CD4-positive, alpha-beta T cell treated with Interleukin-12 subunit alpha and Interleukin-12 subunit beta, for 1 hour (primary cell): Measurements from ENCODE around the gene SPHK2.
"Not testable (repeated sequence)": the region's sequence is repeated elsewhere in the genome, so short reads cannot be mapped to it uniquely, and the experiment has no call there.

Experiments used
- DNase-seq: peaks from one replicate; pipeline ENCODE4 v3.0.0-alpha.2; 2020

Gene SPHK2

DNA sequence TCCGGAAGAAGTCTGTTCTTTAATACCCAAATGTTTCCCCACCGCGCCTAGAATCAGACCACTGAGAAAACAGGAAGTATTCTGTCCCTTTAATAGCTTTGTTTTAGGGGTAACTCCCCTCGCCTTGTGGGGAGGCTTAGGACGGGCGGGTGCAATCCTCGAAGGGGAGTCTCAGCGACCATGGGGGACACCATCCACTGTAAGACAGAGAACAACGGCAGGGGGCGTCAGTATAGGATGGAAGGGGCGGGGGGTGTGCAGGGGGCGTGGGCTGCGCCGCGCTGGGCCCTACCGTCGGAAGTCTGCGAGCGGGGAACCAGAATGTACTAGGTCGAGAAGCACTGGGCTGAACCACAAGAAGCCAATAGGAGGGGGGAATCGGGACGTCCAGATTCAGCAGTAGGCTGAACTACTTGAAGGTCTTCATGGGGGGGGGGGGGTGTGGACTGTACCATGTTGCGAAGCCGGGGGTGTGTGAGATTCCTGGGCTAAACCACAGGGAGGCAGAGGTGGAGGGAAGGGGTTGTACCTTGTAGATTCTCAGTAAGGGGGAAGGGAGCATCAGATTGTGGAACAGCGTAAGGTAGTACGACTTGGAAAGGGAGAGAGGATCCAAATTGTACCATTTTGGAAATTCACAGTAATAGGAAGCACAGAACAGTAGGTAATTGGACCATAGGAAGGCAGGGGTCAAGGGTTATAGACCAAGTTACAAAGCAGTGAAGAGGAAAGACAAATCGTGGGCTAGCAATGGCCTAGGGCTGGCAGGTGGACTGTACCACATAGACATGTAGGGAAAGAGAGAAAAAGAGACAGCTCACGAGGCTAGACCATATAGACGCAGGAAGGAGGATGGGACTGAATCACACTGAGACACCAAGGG lies 18.9 kb downstream of the SPHK2 start:
- DNase-seq: peak; percentile 93

DNA sequence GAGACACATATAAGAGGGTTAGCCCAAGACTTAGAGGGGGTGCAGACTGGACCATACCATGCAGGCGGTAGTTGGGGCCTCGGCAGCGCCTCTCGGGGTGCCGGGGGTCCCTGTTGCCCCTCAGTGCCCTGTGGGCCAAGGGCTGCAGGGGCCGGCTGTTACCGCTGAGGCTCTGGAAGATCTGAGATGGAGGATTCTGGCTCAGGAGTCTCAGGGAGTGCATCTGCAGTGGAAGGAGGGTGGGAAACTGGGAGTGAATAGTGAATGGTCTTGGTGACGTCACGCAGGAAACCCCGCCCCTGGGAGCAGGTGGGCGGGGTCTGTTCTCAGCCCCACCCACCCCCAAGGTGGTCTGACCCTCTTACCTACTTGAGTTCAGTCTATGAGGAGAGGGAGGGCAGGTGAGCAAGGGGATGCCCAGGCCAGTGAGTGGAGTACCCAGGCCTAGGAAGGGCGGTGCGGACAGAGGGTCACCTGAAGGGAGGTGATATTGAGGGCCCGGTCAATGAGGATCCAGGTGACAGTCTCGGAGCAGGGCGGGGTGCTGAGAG lies 19.6 kb downstream of the SPHK2 start:
- DNase-seq: no peak

DNA sequence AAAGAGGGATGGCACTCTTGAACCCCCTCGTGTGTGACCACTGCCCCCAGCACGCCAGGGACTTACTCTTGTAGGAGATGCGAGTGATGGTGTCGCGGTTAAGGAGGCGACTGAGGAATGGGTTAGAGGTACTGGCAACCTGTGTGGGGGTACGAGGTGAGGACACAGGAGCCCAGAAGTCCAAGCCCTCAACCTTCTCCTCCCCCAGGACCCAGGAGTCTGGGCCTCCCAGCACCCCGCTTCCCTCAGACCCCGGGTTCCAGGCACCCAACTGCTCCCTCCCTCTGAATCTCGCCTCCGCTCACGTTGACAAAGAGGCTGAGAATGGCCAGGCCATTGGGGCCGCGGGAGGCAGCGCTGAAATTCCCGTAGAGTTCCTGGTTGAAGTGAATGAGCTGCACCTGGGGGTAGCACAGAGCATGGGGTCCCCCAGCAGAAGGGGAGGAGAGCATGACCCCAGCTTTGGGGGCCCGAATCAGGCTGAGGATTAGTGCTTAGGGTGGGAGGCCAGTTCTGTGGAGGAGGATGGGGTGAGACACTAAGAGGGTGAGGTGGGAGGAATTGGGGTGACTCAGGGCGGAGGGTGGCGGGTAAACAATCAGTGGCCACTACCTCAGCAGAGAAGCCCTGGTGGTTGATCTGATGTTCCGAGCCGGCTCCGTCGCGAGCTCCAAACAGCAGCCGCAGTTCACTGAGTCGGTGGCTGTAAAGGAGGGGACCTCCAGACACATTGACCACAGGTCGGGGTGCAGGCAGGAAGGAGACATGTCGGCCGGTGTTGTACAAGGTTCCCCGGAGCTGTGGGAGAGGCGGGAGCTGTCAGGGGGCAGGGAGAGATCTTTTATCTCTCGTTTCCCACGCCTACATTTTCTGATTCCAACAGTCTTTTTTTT lies 20.4 kb downstream of the SPHK2 start:
- peak; percentile 57 for DNase-seq

DNA sequence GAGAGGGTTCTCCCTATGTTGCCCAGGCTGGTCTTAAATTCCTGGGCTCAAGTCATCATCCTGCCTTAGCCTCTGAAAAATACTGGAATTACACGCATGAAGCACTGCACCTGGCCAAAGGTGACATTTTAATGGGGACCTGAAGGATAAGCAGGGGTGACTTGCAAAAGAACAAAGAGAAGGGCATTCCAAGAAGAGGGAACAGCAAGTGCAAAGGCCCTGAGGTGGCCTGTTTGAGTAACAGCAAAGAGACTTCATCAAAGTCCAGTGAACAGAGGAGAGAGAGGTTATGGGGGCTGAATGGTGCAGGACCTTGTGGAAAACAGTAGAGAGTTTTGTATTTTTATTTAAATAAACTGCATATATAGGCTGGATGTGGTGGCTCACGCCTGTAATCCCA lies 22.5 kb downstream of the SPHK2 start:
- DNase-seq: no peak

DNA sequence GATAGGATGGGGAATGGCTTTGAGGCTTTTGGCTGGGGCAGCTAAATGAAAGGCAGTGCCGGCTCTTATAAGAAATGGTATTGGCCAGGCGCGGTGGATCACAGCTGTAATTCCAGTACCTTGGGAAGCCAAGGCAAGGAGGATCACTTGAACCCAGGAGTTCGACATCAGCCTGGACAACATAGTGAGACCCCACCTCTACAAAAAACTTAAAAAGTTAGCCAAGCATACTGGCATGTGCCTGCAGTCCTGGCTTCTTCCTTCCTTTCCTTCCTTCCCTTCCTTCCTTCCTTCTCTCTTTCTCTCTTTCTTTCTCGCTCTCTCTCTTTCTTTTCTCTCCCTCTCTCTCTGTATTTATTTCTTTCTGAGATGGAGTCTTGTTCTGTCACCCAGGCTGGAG lies 23.6 kb downstream of the SPHK2 start:
- DNase-seq: no peak

DNA sequence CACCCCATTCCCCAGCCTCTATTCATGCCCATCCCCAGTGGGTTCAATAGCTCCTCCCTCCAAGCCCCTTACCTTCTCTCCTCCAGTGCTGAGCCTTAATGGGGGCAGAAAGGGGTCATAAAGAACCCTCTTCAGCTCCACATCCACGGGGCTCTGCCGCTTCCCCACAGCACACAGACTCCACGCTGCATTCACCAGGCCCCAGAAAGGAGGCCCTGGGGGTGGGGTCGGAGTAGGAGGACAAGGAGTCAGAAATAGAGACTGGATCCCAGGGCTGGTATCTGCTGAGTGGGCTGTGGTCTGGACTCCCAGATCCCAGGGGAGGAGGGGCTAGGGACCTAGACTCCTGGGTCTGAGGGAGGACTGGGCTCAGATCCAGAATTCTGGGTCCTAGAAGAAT lies 25.0 kb downstream of the SPHK2 start:
- DNase-seq: no peak

DNA sequence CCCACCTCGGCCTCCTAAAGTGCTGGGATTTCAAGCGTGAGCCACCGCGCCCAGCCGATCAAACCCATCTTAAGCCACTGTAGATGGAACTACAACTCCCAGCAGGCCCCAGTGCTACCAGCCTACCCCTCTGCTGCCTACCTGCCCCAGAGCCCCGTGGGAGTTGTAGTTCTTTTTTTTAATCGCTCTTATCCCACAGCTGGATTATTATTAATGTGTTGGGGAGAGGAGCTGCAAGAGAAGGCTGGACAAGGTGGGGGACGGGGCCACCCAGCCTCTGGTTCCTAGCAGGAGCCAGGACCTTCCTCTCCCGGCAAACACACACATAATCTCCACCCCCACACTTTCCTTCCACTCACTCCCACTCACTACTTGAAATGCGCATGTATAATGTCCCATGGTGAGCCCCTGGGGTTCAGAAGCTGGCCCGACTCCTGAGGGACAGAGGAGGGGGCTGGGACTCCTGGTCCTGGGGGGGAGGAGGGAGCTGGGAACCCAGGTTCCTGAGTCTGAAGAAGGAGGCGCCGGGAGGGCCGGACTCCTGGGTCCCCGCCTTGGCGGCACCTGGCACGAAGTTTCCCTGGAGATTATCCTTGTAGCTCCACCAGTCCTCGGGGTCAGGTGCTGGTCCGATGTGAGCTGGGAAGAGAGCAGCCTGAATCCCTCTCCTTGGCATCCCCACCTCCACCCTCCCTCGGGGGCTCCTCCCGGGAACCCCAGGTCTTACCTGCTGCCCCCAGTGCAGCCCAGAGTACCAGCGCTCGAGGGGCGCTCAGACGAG lies 25.7 kb downstream of the SPHK2 start:
- peak; percentile 83 for DNase-seq

DNA sequence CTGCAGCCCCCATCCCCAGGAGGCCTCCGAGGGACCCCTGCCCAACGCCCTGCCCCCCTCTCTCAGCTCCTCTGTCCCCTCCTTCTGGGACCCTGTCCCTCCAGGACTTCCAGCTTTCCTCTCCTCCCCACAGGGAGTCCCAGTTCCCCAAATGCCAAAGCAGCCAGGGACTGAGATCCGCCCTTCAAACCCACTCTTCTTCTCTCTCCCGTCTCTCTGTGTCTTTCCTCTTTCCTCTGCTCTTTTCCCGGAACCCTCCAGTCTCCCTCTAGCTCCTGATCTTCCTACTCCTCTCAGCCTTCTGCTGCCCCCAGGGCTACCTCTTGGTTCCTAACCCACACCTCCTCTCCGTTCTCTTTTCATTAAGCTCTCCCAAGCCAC lies 26.3 kb downstream of the SPHK2 start:
- no peak for DNase-seq

DNA sequence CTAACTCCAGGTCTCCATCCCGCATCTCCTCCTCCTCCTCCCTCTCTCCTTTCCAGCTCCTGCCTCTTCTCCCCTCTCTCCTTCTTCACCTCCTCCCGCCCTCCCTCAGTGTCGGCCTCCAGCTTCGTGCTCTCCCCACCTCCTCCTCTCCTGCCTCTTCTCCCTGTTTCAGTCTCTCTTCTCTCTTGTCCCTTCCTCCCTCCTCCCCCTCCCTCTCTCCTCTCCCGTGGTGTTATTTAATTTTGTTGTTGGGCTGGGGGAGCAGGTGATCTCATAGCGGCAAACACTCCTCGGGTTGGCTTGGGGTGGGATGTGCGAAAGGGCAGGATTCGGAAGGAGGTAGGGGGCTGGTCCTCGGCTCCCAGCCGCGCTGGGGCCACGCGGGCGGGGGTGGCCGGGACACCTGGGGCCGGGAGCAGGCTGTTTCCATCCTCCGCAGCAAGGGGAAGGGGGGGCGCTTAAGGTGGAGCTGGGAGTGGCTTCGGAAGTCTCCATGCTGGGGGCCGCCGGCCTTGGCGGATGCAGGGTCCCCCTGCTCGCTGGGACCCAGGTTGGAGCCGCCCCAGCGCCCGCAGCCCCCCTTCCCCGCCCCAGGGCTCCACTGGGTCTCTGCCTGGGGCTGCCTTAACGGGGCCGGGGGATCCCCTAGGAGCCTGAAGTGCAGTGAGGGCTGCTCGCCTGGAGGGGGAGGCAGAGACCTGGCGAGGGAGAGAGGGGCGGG lies 26.9 kb downstream of the SPHK2 start, which contains the start of gene CA11:
CA11 (minus strand) TSS at position 187 of the 721 bp plus-strand sequence. CDS start 555 bp downstream, outside the sequence.
- DNase-seq: peak; percentile 95

DNA sequence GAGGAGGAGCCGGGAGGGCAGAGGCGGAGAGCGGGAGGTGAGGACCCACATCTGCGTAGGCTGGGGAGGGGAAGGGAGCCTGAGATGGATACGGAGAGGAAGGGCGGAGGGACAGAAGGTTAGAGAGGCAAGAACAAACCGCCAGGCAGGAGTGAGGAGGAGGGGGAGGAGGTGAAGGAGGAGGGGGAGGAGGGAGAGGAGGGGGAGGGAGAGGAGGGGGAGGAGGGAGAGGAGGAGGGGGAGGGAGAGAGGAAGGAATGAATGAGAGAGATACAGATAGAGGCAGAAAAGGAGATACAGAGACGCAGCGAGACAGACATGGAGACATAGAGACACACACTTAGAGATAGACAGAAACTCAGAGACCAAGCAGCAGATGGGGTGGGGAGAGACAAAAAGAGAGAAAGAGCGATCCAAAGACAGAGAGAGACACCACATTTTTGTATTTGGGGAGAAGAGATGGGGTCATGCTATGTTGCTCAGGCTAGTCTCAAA lies 27.5 kb downstream of the SPHK2 start:
- no peak for DNase-seq

DNA sequence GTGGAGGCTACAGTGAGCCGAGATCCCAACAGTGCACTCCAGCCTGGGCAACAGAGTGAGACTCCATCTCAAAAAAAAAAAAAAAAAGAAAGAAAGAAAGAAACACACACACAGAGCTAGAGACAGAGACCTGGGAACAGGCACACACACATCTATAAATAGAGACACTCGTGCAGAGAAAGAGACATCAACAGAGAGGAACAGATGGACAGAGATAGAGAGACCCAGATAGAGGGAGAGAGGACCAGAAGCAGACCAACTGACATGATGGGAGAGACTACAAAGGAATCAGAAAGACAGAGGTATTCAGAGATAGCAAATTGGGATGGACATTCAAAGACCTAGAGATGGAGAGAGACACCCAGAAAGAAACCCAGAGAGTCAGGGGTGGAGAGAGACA lies 28.8 kb downstream of the SPHK2 start:
- DNase-seq: no peak

DNA sequence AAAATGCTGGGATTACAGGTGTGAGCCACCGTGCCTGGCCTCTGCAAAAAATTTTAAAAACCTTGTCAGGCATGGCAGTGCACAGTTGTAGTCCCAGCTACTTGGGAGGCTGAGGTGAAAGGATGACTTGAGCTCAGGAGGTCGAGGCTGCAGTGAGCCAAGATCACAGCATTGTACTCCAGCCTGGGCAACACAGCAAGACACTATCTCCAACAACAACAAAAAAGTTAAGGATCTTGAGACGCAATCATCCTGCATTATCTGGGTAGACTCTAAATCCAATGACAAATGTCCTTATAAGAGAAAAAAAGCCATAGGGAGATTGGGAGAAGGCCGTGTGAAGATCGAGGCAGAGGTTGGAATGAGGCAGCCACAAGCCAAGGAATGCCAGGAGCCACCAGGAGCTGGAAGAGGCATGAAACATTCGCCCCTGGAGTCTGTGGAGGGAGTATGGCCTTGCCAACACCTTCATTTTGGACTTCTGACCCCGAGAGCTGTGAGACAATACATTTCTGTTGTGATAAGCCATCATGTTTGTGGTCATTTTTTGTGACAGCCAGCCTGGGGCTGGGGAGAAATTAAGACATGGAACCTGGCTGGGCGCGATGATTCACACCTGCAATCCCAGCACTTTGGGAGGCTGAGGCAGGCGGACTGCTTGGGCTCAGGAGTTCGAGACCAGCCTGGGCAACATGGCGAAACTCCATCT lies 31.8 kb downstream of the SPHK2 start:
- DNase-seq: no peak

DNA sequence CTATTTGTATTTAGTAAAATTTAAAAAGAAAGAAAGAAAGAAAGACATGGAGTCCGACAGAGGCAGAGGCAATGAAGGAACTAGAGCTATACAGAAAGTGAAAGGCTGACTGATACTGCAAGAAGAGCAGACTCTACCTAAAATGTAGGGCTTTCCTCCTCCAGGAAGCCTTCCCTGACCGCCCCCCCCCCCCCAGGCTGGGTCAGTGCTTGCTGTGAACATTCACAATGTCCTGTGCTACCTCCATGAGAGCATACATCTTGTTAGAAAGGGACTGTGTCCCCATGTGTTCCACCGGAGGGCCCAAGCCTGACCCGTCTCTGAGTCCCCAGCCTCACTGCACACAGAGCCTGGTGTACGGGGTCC lies 32.4 kb downstream of the SPHK2 start:
- no peak for DNase-seq

DNA sequence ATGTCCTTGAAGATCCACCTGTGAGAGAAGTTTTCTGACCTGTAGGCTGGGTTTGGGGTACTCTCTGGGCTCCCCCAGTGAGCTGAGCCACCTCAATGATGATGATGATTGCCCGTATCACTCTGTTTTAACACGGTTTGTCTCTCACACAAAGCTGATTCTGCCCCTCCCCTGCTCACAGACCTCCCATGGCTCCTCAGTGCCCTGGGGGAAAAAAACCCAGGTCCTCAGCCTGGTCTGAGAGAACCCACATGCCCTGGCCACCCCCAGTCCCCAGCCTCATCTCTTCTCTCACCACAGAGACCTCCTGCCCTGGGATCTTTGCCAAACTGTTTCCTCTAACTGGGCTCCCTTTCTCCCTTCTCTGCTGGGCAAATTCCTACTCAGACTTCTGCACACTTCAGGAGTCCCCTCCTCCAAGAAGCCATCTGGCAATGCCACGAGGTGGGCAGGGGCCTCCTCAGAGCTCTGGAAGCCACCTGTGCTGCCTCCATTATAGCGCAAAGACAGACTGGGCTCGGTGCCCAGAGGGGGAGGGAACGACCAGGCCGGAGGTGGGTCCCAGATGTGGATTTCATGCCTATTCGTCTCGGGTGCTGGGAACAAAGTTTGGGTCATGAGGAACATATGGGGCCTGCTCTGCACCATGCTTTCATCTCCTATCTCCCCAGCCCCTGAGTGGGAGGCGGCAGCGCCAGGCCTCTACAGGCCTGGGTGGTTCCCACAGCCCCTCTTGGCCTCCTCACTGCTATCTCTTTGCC lies 35.2 kb downstream of the SPHK2 start:
- no peak for DNase-seq

DNA sequence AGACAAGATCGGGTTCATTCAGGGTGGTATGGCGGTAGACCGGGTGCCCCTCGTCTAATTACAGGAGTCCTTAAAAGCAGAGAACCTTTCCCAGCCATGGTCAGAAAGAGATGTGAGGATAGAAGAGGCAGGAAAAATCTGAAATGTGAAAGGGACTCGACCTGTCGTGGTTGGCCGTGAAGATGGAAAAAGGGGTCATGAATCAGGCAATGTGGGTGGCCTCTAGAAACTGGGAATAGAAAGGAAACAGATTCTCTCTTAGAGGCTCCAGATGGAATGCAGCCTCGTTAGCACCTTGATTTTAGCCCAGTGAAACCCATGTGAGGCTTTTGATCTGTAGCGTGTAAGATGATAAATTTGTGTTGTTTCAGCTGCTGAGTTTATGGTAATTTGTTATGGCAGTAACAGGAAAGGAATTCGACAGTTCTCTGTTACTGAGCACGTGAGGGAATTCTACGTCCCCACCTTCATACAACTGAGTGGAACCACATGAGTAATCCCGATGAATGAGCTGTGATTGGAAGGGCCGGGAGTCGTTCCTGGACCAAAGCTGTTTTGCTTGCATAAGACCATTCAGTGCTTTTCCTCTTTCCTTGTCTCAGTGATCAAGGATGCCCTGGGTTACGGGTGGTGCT lies 37.7 kb downstream of the SPHK2 start:
- DNase-seq: no peak

DNA sequence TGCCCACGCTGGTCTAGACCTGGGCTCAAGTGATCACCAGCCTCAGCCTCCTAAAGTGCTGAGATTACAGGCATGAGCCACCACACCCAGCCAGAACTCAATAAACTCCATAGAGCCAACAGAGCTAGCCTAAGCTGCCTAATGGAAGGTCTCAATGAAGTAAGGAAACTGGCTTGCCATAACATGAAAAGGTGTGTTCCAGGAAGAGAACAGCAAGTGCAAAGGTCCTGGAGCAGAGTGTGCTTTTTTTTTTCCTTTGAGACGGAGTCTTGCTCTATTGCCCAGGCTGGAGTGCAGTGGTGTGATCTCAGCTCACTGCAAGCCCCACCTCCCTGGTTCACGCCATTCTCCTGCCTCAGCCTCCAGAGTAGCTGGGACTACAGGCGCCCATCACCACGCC lies 38.5 kb downstream of the SPHK2 start:
- DNase-seq: not testable (repeated sequence)

DNA sequence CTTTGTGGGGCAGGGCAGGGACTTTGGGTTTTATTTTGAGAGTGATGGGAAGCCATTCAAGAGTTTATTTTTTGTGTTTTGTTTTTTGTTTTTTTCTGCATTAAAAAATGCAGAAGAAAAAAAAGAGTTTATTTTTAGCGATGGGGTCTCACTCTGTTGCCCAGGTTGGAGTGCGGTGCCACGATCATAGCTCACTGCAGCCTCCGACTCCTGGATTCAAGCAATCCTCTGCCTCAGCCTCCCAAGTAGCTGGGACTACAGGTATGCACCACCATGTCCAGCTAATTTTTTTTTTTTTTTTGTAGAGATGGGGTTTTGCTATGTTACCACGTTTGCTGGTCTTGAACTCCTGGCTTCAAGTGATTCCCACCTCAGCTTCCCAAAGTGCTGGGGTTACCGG lies 39.2 kb downstream of the SPHK2 start:
- no peak for DNase-seq

DNA sequence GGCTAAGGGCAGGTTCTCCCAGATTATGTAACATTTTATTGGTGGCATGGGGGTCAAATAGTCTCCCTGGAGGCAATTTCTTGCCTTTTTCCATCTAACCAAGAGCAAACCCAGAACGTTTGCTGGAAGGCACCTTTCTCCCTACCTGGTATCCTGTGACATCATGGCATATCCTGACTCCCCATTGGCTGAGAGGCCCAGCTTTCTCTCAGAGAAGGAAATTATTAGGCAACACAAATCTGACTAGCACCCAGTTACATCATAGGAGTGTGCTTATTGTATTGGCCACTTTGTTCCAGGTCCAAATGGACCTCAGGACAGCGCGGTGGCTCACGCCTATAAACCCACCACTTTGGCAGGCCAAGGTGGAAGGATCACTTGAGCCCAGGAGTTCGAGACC lies 40.5 kb downstream of the SPHK2 start:
- DNase-seq: no peak

DNA sequence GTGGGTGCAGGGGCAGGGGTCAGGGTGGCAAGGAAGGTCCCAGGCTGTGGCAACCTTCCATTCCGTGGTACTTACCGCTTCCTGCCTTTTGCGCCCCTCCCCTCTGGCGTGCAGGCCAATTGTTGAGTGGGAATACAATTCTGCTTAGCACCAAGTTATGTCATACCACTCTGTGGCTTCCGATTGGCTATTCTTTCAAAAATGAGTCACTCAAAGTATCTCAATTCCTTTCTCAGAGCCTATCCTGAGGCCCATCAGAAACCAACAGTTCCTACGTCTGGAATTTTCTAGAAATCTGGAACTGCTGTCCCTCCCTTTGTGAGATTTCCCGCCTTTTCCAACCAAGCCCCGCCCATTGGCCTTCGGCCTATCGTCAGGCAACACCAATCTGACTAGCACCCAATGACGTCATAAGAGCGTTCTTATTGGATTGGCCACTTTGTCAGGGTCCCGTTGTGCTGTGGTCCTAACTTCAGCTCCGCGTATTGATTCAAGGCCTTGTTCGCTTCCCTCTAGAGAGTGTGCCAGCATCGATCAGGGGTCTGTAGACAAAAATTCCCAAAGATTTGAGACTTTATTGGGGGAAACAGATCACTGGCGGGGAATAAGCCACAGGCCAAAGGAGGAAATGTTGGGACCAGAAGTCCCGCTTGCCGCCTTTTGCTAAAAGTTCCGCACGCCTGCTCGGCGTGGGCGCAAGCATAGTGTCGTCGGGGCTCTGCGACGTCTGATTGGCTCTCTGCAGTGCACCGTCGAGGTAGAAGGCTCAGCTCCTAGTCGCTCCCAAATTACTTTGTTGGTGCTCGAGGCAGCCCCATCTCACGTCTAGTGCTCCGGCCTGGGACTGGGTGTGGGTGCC lies 41.8 kb downstream of the SPHK2 start:
- DNase-seq: peak; percentile 90
